K562 (cell line): ENCODE results near the gene CDC42EP1. TPM values are rescaled to one million over a fixed set of nuclear protein-coding genes. Genes with fewer than 3 reads are reported as not detected.

Source experiments
- CREB3 ChIP-seq: fragments of 450-650 bp; conservative IDR thresholded peaks from 2 replicates; pipeline ENCODE4 v1.6.1; 2016; ENCODE audit warnings: missing genetic modification characterization, low read depth, mild to moderate bottlenecking, missing compliant biosample characterization, moderate library complexity
- EZH2 ChIP-seq: IDR thresholded peaks from 2 replicates; pipeline ENCODE4 v1.6.1; 2012; ENCODE audit warnings: low read depth, mild to moderate bottlenecking, inconsistent platforms, low read length, borderline replicate concordance
- GABPA ChIP-seq: fragments of 200-800 bp; sonication (Bioruptor generic); conservative IDR thresholded peaks from 2 replicates; pipeline ENCODE4 v1.6.1; 2016; ENCODE audit warnings: low read depth, missing genetic modification characterization, missing compliant biosample characterization
- HSF4 ChIP-seq: fragments of 250-450 bp; sonication (Bioruptor Pico); IDR thresholded peaks from 2 replicates; pipeline ENCODE4 v2.1.2; 2022; ENCODE audit warnings: mild to moderate bottlenecking, moderate library complexity, borderline replicate concordance
- KDM5B ChIP-seq: fragments of 200-600 bp; sonication (generic); IDR thresholded peaks from 2 replicates; pipeline ENCODE4 v1.6.1; 2012; ENCODE audit warnings: low read depth, mild to moderate bottlenecking, moderate library complexity, low read length, control low read depth, inconsistent platforms; ENCODE audit not compliant: insufficient replicate concordance
- L3MBTL2 ChIP-seq: fragments of 450-650 bp; IDR thresholded peaks from 2 replicates; pipeline ENCODE4 v1.6.1; 2016; ENCODE audit warnings: mild to moderate bottlenecking, moderate library complexity
- NONO ChIP-seq, 2 experiments: fragments of 200-400 bp in 1 of 2; fragments of 450-650 bp in 1 of 2; formaldehyde crosslinking in 1 of 2; IDR thresholded peaks; 2 replicates each; pipeline ENCODE4 v1.6.1; 2017; ENCODE audit warnings: low read depth in 2 of 2, mild to moderate bottlenecking in 2 of 2, moderate library complexity in 2 of 2, low read length in 1 of 2
- RB1 ChIP-seq: fragments of 450-650 bp; IDR thresholded peaks from 2 replicates; pipeline ENCODE4 v1.6.1; 2017; ENCODE audit warnings: low read depth, mild to moderate bottlenecking
- RBM25 ChIP-seq: fragments of 200-400 bp; formaldehyde crosslinking; IDR thresholded peaks from 2 replicates; pipeline ENCODE4 v1.6.1; 2018; ENCODE audit warnings: low read length, low read depth, moderate library complexity; ENCODE audit not compliant: severe bottlenecking
- STAT5A ChIP-seq: IDR thresholded peaks from 2 replicates; pipeline ENCODE4 v1.6.1; 2012; ENCODE audit warnings: low read length, inconsistent platforms, borderline replicate concordance
- TCFL5 ChIP-seq: fragments of 250-450 bp; sonication (Bioruptor Pico); conservative IDR thresholded peaks from 2 replicates; pipeline ENCODE4 v1.6.1; 2021; ENCODE audit warnings: mild to moderate bottlenecking, moderate library complexity, matching md5 sums
- UBTF ChIP-seq, 2 experiments: IDR thresholded peaks; 2 replicates each; pipeline ENCODE4 v1.6.1; 2012; ENCODE audit warnings: improper control_type of control experiment in 2 of 2, low read depth in 2 of 2, low read length in 2 of 2, borderline replicate concordance in 1 of 2
- VEZF1 ChIP-seq: fragments of 200-800 bp; sonication (Bioruptor generic); IDR thresholded peaks from 2 replicates; pipeline ENCODE4 v1.6.1; 2017; ENCODE audit warnings: missing genetic modification characterization, missing compliant biosample characterization
- ZBTB7A ChIP-seq: IDR thresholded peaks from 2 replicates; pipeline ENCODE4 v1.6.1; 2011; ENCODE audit warnings: low read depth, mild to moderate bottlenecking, low read length, moderate library complexity, borderline replicate concordance; ENCODE audit not compliant: control insufficient read depth
- ZNF253 ChIP-seq: fragments of 250-450 bp; sonication (Bioruptor Pico); conservative IDR thresholded peaks from 2 replicates; pipeline ENCODE4 v1.6.1; 2021; ENCODE audit warnings: mild to moderate bottlenecking
- polyA plus RNA-seq, 8 experiments: library from polyadenylated mRNA; depleted of rRNA in 4 of 8; stranded (reverse) in 5 of 8; unstranded in 3 of 8; fragments of >200 nt; fragmentation: Nextera tagmentation in 2 of 8; fragmentation: Illumina TruSeq in 1 of 8; extraction: Ambion mirVana in 2 of 8; extraction: Trizol in 1 of 8; gene quantifications; 2 replicates each; pipeline versions ENCODE4 v1.2.1 to v1.2.3, GENCODE V29; 2011 to 2014; ENCODE audit warnings: inconsistent platforms in 1 of 8, missing spikeins in 1 of 8
- total RNA-seq, 7 experiments: library from RNA; depleted of rRNA in 6 of 7; stranded (reverse); fragments of >200 nt in 6 of 7; fragmentation: Illumina TruSeq in 2 of 7; extraction: Trizol in 2 of 7; gene quantifications; 2 replicates each; pipeline versions ENCODE4 v1.2.1 to v1.2.3, GENCODE V29; 2011 to 2021; ENCODE audit warnings: low replicate concordance in 1 of 7
- TF ChIP-seq, protein P1 (sequence below): fragments of 450-650 bp; IDR thresholded peaks from 2 replicates; pipeline ENCODE4 v1.6.1; 2017; ENCODE audit warnings: antibody characterized with exemption, mild to moderate bottlenecking

CDC42EP1 gene
- total and polyA plus RNA-seq, 9 of the 15 experiments (the other 6 are each of a cell fraction or from before 2014, with no cell fraction given) = 0.67 to 70.2 (median 7.3) TPM

DNA sequence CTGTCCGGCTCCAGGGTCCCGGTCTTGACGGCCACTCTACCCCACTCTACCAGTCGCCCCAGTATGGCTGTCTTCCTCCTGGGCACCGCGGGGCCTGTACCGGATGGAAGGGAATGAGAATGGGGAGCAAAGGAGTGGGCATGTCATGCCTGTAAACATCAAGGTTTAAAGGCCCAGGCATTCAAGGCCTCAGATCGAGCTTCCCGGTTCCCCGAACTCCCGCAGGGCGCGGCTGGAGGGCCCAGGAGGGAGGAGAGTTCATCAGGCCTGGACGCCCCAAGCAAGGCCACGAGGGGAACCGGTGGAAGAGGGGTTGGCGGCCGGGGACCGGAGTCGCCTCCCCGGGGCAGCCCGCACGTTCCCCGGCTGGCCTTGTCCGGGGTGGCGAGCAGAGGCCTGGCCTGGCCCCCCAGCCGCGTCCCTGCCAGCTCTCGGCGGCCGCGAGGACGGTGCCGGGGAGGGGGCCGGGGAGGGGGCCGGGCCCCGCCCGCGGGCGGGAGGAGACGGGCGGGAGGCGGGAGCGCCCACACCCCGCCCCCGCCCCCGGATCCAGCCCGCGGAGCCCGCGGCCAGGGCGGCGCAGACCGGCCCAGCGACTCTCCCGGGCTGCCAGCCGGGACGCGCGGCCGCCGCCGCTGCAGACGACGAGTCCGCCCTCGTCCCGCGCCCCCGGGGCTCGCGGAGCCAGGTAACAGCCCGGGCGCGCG is at the start of gene CDC42EP1 (continued):
- TF ChIP-seq, protein P1, sequence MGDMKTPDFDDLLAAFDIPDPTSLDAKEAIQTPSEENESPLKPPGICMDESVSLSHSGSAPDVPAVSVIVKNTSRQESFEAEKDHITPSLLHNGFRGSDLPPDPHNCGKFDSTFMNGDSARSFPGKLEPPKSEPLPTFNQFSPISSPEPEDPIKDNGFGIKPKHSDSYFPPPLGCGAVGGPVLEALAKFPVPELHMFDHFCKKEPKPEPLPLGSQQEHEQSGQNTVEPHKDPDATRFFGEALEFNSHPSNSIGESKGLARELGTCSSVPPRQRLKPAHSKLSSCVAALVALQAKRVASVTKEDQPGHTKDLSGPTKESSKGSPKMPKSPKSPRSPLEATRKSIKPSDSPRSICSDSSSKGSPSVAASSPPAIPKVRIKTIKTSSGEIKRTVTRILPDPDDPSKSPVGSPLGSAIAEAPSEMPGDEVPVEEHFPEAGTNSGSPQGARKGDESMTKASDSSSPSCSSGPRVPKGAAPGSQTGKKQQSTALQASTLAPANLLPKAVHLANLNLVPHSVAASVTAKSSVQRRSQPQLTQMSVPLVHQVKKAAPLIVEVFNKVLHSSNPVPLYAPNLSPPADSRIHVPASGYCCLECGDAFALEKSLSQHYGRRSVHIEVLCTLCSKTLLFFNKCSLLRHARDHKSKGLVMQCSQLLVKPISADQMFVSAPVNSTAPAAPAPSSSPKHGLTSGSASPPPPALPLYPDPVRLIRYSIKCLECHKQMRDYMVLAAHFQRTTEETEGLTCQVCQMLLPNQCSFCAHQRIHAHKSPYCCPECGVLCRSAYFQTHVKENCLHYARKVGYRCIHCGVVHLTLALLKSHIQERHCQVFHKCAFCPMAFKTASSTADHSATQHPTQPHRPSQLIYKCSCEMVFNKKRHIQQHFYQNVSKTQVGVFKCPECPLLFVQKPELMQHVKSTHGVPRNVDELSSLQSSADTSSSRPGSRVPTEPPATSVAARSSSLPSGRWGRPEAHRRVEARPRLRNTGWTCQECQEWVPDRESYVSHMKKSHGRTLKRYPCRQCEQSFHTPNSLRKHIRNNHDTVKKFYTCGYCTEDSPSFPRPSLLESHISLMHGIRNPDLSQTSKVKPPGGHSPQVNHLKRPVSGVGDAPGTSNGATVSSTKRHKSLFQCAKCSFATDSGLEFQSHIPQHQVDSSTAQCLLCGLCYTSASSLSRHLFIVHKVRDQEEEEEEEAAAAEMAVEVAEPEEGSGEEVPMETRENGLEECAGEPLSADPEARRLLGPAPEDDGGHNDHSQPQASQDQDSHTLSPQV = peak; percentile 47
- TF ChIP-seq NONO (IDR thresholded peaks at IDR 0.05; ENCODE audit: low read depth in 2 of 2, low read length in 1 of 2) = 0 out of 4 replicates have a peak, but pooled peaks of 1 of the 2 experiments have one; percentile 24
- peak; percentile 16; the same call in 1 of the 2 replicates for TF ChIP-seq RB1
- TF ChIP-seq STAT5A = no peak
- TF ChIP-seq EZH2 = no peak
- TF ChIP-seq UBTF (IDR thresholded peaks at IDR 0.05; ENCODE audit: borderline replicate concordance in 1 of 2, low read depth in 2 of 2, low read length in 2 of 2) = peak in 1 of 2 experiments; percentile 79; a peak in 1 of 4 replicates
- peak; percentile 57 for TF ChIP-seq KDM5B
- TF ChIP-seq HSF4 (CRISPR knock-in tag) = no peak
- peak; percentile 62; the same call in 1 of the 2 replicates for TF ChIP-seq L3MBTL2
- TF ChIP-seq VEZF1 (CRISPR knock-in tag) = peak; percentile 98
- TF ChIP-seq TCFL5 (CRISPR knock-in tag) = no peak
- no peak for TF ChIP-seq CREB3 (tag)
- no peak for TF ChIP-seq ZNF253 (CRISPR knock-in tag)
- TF ChIP-seq GABPA (tag) = 0 out of 2 replicates have a peak, but pooled peaks have one; percentile 33
- TF ChIP-seq ZBTB7A = peak; percentile 57; the same call in 1 of the 2 replicates
- no peak for TF ChIP-seq RBM25
